ENCODE results near the gene PKIG.

- TF ChIP-seq CTCF (conservative IDR thresholded peaks at IDR 0.05; ENCODE audit: low read depth, low read length) = no peak
- no peak for TF ChIP-seq EZH2 (IDR thresholded peaks at IDR 0.05; ENCODE audit: borderline replicate concordance, low read depth, low read length, poor library complexity, severe bottlenecking)
Observed at GRCh38 chr20:44599715-44600114, 17.3 kb downstream of the PKIG start.

All from A673 (cell line).